IPS-NIHi7 (cell line): ENCODE measurements around the gene MAFG.
A peak's percentile ranks its signal among the peaks of the same experiment; 100 is the strongest.
"Not testable (repeated sequence)": the region's sequence is repeated elsewhere in the genome, so short reads cannot be mapped to it uniquely, and the experiment has no call there.

ENCODE experiments used
- DNase-seq: peaks from one replicate; pipeline ENCODE4 v3.0.0; 2012; ENCODE audit warnings: mixed read lengths; ENCODE audit errors: extremely low spot score

MAFG gene

DNA sequence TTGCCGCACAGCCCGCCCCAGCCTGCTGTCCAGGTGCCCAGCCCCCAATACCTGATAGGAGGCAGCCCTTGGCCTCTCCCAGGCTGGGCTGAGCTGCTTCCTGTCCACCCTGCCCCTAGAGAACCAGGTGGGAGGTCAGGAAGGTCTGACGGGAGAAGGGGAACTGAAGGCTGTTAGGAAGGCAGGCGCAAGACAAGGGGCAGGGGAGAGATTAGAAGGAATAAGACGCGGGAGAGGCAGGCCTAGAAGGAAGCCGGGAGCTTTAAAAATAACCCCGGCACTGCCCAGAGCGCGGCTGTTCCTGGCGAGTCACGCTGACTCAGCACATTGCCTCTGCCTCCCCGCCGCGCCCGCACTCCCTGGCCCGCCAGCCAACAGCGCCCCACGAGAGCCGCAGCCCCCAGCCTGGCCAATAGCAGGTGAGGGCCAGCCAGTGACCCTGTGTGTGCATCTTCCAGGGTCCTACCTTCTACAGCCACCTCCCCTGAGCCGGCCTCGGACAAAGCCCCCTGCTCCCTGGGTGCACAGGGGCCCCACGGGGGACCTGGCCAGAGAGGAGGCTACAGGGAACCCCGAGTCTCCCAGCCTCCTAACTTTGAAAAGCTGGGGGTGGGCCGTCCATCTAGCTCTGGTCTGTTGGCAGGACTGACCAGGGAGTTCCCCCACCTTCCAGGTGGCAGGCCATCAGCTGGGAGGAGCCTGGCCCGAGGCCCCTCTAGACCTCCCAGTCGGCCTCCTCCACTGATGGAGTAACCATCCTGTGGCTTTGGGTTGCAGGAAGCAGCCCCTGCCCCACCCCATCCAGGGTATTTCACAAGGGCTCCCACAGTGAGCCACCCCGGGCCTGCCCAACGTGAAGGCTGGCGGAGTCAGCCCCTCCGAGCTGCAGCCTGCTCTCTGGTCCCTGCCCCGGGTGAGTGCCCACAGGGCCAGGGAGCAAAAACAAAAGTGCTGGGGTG lies 4.0 kb downstream of the MAFG start:
- peak; percentile 63 for DNase-seq

DNA sequence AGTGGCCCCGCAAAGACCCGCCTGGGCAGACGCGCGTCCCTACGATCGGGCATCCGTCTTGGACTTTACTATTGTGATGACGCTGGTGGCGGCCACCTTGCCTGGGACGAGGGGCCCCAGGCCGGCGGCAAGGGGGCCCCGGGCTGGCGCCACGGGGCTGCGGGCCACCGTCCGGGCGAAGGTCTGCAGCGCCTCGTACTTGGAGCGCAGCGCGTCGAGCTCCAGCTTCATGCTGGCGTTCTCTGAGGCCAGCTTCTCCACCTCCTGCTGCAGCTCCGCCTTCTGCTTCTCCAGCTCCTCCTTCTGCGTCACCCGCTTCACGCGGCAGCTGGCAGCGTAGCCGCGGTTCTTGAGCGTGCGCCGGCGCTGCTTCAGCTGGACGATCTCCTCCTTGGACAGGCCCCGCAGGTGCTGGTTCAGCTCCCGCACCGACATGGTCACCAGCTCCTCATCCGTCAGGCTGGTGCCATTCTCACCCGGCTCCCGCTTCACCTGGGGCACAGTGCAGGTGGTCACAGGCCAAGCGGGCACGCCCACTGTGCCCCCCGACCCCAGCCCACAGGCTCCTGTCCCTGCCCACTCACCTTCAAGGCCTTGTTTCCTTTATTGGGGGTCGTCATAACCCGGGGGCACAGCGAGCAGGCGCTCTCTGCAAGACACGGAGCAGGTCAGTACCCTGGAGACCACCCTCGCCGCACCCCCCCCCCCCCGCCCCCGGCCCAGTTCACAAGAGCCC lies 4.8 kb downstream of the MAFG start:
- no peak for DNase-seq

DNA sequence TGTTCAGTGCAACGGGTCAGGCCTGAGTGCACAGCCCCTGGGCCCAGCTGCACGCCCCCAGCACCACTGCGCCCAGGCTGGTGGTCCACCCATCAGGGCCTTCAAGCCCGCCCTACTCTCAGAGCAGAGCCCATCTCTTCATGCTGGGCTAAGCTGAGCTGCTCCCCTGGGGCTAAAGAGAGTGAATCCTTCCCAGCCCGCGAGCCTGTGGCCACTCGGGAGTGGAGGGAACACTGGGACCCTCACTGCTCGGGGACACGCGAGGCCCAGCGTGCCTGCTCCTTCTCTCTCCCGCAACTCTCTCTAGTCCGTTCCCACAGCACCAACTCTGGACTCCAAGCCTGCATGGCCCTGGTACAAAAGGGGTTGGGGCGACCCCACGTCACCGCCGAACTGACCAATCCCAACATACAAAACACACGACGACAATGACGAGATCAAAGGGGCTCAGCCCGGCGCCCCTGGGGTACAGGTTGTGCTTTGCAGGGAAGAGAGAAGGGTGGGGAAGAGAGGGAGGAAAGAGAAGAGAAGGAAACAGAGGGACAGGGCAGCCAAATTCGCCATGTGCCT lies 5.5 kb downstream of the MAFG start:
- DNase-seq = no peak

DNA sequence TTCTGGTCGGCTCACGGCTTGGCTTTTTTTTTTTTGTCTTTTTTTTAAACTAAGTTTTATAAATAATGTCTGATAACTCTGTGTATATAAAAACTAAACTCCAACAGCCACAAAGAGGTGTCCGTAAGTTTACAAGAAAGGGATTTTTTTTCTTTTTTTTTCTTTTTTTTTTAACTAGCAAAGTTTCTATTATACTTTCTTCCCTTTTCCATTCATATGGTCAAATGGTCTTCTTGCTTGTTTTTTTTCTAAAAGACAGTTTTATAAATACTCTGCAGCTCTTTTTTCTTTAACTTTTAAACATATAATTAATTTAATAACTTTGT lies 6.0 kb downstream of the MAFG start:
- no peak for DNase-seq

DNA sequence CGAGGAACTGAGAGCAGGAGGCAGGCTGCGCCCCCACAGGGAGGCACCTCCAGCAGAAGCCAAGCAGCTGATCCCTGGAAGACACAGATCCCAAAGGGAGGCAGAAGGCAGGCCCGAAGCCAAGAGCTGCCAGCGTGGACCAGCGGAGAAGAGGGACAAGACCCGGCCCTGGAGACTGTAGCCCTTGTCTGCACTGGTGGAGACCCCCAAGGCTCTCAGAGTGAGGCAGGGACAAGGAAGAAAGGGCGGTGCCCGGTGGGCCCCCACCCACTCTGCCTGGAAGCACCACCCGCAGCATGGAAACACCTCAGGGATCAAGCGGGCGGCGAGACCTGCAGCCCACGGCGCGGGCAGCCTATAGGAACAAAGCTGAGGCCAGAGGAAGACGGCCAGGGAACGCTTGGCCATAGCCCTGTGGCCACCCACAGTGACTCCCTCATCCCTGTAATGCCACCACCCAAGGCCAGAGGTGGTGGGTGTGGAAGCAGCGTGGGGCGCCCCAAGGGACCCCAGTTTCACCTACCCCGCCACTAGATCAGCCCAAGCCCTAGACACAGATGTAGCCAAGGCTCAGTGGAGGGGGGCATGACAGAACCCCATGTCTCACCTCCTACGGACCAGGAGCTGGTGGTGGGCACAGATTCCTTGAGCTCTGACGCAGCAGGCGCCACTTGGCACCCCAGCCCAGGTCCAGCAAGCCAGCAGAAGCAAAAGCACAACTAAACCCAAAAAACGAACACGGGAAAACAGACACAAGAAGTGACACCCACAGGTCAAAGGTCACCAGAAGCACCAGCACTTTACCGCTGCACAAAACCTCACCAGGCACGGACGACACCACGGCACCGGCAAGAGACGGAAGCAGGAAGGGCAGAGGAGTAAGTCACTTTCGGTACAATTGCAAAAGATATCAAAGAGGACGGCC lies 6.7 kb downstream of the MAFG start:
- DNase-seq = no peak

DNA sequence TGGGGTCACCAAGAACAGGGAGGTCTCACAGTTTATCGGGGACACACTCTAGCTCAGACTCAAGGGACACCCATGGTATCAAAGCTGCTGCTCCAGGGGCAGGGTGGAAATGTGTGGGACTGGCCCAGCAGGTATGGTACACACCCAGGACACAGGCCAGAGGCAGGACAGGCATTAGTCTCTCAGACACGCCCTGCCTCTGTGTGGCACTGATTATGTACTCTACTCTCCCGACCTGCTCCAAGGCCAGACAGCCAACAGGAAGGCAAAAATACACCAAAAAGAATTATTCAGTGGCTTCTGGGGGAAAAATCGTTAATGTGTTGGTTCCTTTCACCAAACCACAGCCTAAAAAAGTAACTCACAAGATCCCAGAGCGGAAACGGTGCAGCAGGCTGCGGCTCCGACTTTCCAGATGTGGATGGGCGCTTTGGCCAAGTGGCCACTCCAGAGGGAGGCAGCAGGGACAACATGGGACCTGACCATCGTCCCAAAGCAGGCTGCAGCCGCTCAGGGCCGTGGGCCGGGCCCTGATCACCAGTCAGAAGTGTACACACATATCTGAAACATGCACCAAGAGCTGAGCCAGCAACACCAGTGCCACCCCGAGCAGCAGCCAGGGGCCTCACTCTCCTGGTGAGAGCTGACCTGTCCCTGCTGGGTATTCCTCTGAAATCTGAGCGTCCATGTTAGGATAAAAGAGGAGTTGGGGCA lies 8.5 kb downstream of the MAFG start:
- no peak for DNase-seq

DNA sequence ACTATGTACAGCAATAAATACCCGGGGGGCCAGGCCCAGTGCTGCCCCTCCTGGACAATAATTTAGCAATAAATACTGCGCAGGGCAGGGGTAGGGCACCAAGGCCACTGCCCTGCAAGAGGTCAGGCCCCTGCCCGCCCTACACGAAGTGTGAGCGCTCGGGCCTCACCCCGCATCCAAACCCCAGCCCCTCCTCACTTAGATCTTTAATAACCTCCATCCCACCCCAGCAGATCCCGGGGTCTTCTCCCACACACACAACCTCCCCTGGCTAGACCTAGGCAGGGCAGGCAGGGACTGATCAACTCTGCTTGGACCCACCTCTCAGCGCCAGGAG lies 9.2 kb downstream of the MAFG start:
- not testable (repeated sequence) for DNase-seq

DNA sequence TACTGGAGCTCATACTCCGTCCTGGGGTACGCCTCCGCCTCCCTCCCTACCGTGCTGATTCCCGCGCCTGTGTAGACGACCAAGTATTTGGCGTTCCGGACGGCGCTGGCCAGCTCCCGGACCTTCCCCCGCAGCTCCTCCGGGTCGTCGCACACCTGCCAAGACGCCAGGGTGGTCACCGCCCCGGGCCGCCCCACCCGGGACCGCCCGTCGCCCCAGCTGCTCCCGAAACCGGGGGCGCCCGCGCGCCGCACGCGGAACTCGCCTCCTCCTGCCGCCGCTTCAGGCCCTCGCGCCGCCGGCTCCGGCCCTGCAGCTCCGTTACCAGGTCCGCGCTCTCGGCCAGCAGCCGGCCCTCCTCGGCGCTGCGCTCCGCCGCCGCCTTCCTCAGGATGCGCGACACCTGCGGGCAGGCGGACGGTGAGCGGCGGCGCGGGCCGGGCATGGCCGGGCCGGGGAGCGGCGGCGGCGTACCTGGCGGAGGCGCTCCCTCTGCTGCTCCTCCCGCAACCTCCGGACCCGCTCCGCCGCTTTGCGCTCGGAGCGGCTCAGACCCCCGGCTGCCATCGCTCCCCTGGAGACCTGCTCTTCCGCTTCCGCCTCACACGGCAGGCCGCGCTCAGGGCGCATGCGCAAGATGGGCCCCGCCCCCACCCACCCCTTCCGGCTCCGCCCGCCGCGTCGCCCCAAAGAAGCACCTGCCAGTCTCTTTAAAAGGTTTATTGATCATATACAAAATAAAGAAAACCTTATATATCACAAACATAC lies 9.8 kb downstream of the MAFG start, which contains the start of gene SIRT7:
TSS of gene SIRT7 (minus strand) at position 612 of the 768 bp plus-strand sequence. CDS start at position 567, 45 bp downstream.
- DNase-seq = peak; percentile 95

DNA sequence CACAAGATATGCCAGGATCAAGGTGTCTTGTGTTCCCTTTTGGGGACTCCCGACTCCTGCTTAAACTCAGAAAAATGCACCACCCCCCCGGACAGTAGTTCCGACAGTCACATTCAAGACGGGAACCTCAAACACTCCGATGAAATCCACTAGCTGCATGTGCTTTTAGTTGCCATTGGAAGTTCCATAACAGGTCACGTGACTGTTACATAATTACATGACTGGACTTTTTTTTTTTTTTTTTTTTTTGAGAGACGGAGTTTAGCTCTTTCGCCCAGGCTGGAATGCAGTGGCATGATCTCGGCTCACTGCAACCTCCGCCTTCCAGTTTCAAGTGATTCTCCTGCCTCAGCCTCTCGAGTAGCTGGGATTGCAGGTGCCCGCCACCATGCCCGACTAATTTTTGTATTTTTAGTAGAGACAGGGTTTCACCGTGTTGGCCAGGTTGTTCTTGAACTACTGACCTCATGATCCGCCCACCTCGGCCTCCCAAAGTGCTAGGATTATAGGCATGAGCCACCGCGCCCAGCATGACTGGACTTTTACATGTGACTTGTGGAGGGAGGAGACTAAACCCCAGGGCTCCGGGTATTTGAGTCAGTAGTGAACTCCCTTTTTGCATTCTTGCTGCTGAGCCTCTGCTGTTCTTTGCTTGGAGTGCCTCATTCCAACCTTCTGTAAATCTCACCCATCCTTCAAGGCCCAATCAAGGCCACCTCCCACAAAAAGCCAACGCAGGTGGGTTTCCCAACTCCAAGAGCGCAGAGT lies 11.1 kb downstream of the MAFG start:
- DNase-seq = no peak

DNA sequence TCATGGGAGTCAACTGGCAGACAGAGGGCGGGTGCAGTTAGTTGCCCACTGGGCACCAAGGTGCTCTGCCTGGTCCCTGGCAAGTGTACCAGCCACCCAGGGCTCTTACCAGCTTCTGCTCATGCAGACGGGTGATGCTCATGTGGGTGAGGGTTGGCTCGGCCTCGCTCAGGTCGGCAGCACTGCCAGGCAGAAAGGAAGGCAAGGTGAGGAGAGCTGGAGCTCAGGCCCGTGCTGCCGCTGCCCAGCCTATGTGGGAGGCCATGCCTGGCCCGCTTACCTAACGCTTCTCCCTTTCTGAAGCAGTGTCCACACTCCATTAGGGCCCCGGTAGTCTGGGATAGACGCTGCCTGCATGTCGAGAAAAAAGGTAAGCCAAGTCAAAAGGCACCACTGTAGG lies 12.2 kb downstream of the MAFG start:
- no peak for DNase-seq

DNA sequence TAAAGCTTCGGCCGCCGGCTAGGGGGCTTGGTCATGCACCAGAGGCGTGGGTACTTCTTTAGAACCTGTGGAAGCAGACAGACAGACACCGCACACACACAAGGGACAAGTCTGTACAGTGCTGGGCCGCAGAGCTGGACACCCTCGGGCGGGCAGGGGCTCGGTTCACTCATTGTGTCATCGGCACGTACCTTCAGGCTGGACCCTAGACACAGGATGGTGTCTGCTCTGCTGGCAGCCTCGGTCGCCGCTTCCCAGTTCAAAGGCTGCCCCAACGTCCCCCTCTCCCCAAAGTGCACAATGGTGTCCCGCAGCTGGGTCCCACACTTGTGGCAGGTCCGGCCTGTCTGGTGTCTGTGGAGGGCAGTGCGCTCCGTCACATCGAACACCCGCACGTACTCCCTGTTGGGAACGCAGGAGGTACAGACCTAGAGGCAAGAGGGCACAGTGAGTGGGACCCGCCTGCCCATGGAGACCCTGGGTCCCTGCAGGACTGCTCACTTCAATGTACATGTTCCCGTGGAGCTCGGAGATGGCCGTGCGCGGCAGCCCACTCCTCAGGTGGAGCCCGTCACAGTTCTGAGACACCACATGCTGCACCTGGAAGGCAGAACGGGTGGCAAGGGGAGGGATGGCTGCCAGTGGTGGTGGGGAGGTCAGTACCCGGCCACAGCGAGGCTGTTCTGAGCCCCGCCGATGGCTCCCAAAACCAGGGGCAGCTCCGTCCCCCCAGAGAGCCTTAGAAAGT lies 13.3 kb downstream of the MAFG start:
- no peak for DNase-seq

DNA sequence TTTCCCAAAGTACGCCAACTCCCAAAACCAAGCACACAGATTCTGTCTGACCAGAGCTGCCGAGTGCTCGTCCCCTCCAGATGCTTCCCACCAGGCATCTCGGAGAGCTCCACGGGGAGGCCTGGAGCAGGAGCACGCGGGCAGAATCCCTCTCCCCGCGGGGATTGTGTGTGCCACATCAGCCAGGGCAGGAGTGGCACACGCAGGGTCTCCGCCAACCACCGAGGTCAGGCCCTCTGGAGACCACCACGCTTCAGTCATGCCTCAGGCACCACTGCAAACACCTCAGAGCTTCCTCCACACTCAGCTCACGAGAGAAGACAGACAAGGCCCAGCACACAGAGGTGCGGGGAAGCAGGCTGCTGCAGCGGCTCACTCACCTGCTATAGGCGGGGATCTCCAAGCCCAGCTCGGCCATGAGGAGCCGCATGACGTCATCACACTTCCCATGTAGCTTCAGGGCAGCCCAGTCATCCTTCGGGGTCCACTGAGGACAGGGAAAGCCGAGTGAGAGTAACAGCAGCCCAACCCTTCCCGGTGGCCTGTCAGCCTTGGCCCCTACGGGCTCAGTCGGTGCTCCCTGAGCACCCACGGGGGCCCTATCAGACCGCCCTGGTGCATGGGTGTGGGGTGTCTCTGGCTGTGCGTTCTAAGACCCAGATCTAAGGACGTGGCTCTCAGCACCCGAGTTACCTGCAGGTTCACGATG lies 14.0 kb downstream of the MAFG start:
- no peak for DNase-seq

DNA sequence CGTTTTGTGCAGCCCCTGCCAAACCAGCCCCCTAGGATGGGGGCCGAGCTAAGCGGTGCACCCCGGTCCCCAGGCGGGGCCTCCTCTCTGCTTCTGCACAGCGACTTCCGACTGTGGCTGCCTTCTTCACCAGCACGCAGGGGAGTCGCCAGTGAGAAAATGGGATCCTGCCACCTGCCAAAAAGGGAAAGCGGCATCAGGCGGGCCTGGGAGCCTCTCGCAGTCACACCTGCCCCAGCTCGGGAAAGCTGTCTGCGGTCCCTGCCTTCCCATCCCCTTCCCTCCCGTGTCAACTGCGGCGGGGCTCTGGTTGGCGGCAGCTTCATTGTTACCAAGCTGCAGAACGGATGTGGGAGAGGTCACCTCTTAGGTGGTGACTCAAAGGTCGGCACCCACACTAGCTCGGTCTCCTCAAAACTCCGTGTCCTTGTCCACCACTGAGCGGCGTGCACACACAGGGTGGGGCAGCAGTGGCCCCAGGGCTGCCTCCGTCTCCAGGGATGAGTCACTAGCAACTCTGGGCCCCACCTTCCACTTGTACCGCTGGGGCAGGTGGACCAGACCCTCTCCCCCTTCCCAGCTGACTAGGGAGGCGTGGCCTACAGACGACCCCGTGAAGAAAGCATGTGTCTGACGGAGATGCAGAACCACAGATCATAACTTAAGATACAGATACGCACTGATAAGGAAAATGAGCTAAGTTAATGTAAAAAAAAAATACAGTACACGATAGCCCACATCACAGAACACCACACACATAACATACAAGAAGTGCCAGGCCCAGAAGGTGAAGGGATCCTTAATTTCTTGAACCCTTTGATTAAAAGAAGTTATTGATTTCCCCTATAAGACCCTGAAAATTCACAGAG lies 14.9 kb downstream of the MAFG start:
- DNase-seq = no peak

DNA sequence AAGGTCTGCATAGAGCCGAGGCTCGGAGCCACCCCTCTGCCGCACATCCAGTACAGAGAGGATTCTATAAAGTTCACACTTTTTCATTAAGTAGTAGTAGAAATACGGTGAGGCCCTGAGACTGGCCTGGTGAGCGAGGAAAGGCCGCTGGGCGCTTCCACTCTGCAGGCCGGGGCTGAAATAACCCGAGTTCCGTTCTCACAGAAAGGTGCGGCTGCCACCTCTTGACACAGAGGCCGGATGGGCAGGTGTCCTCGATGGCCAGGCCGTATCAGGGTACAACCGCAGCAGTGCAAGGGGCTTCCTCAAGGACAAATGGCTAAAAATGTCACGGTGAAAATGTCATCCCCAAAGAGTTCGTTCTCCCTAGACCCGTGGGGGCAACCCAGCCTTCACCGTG lies 15.6 kb downstream of the MAFG start:
- no peak for DNase-seq

DNA sequence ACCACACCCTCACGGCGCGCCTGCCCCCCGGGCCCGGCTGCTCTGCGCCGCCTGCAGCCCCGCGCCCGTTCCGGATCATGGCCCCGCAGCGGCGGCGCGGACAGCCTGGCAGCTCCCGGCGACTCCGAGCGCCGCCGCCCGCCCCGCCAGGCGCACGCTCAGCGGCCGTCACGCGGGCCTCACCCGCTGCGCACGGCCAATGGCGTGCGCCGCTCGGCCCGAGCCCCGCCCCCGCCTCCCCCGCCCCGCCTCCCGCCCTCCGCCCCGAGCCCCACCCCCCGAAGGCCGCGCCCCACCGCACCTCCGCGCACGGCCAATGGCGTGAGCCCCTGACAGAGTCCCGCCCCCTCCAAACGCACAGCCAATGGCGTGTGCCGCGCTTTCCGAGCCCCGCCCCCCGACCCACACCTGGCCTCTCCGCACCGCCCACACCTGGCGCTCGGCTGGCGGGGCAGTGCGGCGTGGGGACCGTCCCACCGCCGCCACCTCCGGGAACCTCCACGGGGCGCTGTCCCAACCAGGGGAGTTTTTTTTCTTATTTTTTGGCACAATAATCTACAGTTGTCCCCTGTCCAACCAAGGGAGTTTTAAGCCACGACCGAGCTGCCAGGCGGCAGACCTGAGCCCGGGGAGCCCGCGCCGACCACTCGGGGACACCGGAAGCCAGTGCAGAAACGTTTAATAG lies 16.1 kb downstream of the MAFG start, which contains the start of gene PCYT2:
TSS of gene PCYT2 (minus strand) at position 123 of the 685 bp plus-strand sequence. CDS start at position 79, 44 bp downstream.
- DNase-seq = peak; percentile 99

DNA sequence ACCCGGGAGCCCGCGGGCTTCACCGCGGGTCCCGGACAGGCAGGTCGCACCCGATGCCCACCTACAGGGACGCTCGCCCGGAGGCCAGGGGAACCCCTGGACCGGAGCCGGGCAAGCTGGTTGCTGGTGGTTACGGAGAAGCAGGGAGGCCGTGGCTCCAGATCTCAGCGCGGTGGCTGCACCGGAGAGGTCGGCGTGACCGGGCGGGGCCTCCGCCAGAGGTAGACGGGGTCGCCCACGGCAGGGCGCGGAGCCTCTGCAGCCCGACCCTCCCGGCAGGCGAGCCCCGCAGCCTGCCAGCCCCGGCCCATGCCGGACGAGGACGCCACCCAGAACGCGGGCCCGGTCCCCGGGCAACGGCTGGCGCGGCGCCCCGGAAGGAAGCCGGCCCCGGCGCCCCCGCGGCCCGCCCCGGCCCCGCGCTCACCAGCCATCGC lies 16.7 kb downstream of the MAFG start:
- DNase-seq = no peak
